Common myeloid progenitor, CD34-positive (primary cell): ENCODE results near the gene XPNPEP2.

ENCODE experiments used
- CTCF ChIA-PET: fragments of 350-600 bp; sonication (Branson Sonifier 250); formaldehyde crosslinking; loops from one replicate; lab custom pipeline; 2021; ENCODE audit warnings: antibody characterized with exemption; lab: Charles Lee
- POLR2A ChIA-PET: fragments of 350-600 bp; sonication (Branson Sonifier 250); formaldehyde crosslinking; loops from one replicate; lab custom pipeline; 2021; ENCODE audit warnings: antibody characterized with exemption; lab: Charles Lee
- DNase-seq, 3 donors: peaks; one replicate each; pipeline versions ENCODE4 v3.0.0 to v3.0.0-alpha.2; 2013
- H3K27ac ChIP-seq, 2 experiments: 1 replicate in 1 of 2; 2 replicates in 1 of 2; pipeline ENCODE4 v1.7.0; 2013; ENCODE audit warnings: inconsistent platforms in 2 of 2, low read length in 2 of 2, mild to moderate bottlenecking in 2 of 2, low read depth in 1 of 2, moderate library complexity in 1 of 2; ENCODE audit not compliant: severe bottlenecking in 2 of 2, insufficient read depth in 1 of 2, poor library complexity in 1 of 2
- H3K27me3 ChIP-seq, 5 experiments: replicated peaks in 2 of 5; 1 replicate in 3 of 5; 2 replicates in 2 of 5; pipeline versions ENCODE4 v1.6.1 to v1.7.0; 2013; ENCODE audit warnings: low read length in 4 of 5, mild to moderate bottlenecking in 2 of 5, moderate library complexity in 2 of 5, inconsistent platforms in 1 of 5; ENCODE audit not compliant: insufficient read depth in 5 of 5, control insufficient read depth in 4 of 5
- H3K36me3 ChIP-seq, 4 experiments: 1 replicate in 2 of 4; 2 replicates in 2 of 4; pipeline versions ENCODE4 v1.6.1 to v1.7.0; 2013; ENCODE audit warnings: low read length in 3 of 4, control low read depth in 1 of 4, mild to moderate bottlenecking in 1 of 4; ENCODE audit not compliant: control insufficient read depth in 4 of 4, insufficient read depth in 4 of 4
- H3K4me1 ChIP-seq, 4 experiments: 1 replicate in 3 of 4; 2 replicates in 1 of 4; pipeline versions ENCODE4 v1.6.1 to v1.7.1; 2013; ENCODE audit warnings: low read length in 3 of 4, mild to moderate bottlenecking in 3 of 4, control low read depth in 1 of 4, inconsistent platforms in 1 of 4, moderate library complexity in 1 of 4; ENCODE audit not compliant: control insufficient read depth in 4 of 4, insufficient read depth in 4 of 4; ENCODE audit errors: control extremely low read depth in 1 of 4
- H3K4me3 ChIP-seq, 7 experiments: 1 replicate in 4 of 7; 2 replicates in 3 of 7; pipeline versions ENCODE4 v1.5.1 to v1.7.0; 2013; ENCODE audit warnings: mild to moderate bottlenecking in 7 of 7, low read length in 6 of 7, moderate library complexity in 6 of 7, inconsistent platforms in 2 of 7, low read depth in 2 of 7, control low read depth in 1 of 7; ENCODE audit not compliant: insufficient read depth in 4 of 7, control insufficient read depth in 1 of 7; ENCODE audit errors: extremely low read depth in 1 of 7
- H3K9me3 ChIP-seq, 5 experiments: 1 replicate in 4 of 5; 2 replicates in 1 of 5; pipeline versions ENCODE4 v1.6.1 to v1.7.1; 2013; ENCODE audit warnings: low read length in 4 of 5, mild to moderate bottlenecking in 2 of 5, inconsistent platforms in 1 of 5, low read depth in 1 of 5, moderate library complexity in 1 of 5; ENCODE audit not compliant: control insufficient read depth in 4 of 5, insufficient read depth in 2 of 5; ENCODE audit errors: control extremely low read depth in 1 of 5
- WGBS: methylation state at CpG from one replicate; pipeline ENCODE4 v1.1.5; 2013; ENCODE audit not compliant: insufficient coverage; 5-methylcytosine and 5-hydroxymethylcytosine counted together

The XPNPEP2 gene

GRCh38 chrX:129818123-129818522, 79.3 kb downstream of the XPNPEP2 start:
- Histone ChIP-seq H3K27ac (no peak overlapping the region), H3K9me3 (peaks cover 0 to 3% (median 0%) of the 10 kb centered on the region in 5 experiments), H3K27me3 (no peaks in the 10 kb centered on the region), H3K4me3 (no peak overlapping the region), H3K4me1 (no peaks in the 10 kb centered on the region), H3K36me3 (peaks cover 0 to 10% (median 3%) of the 10 kb centered on the region in 4 experiments)
- ChIA-PET POLR2A (no interaction called here), CTCF (interaction anchor here (0.8 kb wide), 1 partner anchor 182 kb away, joined by 3 read pairs; no protein-coding TSS in a partner anchor)
- WGBS: 83% methylated on average over 1 of the region's 2 CpGs
- peak in 1 of 3 donors; percentile 36 for DNase-seq
